HEK293 (cell line): Measurements from ENCODE around the gene PRUNE1.

Experiments
- CTCF ChIA-PET: fragments of 350-600 bp; formaldehyde crosslinking; extraction: SDS; loops from one replicate; lab custom pipeline; 2021; ENCODE audit warnings: antibody characterized with exemption; lab: Yijun Ruan, JAX
- POLR2A ChIA-PET: fragments of 300-600 bp; formaldehyde crosslinking; extraction: SDS; loops from one replicate; lab custom pipeline; 2020; ENCODE audit warnings: antibody characterized with exemption, inconsistent platforms; lab: Yijun Ruan, JAX
- H3K27ac ChIP-seq: fragments of 200-500 bp; sonication (Bioruptor generic); 2 replicates; pipeline ENCODE4 v1.5.1; 2014; ENCODE audit warnings: low read depth, low read length, control low read depth, inconsistent platforms; ENCODE audit errors: extremely low read depth
- H3K36me3 ChIP-seq, 2 experiments: fragments of 200-500 bp in 1 of 2; sonication (Bioruptor generic) in 1 of 2; 1 replicate in 1 of 2; 2 replicates in 1 of 2; pipeline ENCODE4 v1.5.1; 2014 to 2017; ENCODE audit warnings: inconsistent platforms in 2 of 2, low read length in 2 of 2; ENCODE audit not compliant: control insufficient read depth in 2 of 2, insufficient read depth in 1 of 2
- H3K4me1 ChIP-seq: fragments of 200-500 bp; sonication (Bioruptor generic); 2 replicates; pipeline ENCODE4 v1.5.1; 2014; ENCODE audit warnings: mild to moderate bottlenecking, low read length, inconsistent platforms; ENCODE audit not compliant: control insufficient read depth, insufficient read depth
- H3K4me3 ChIP-seq: 2 replicates; pipeline ENCODE4 v1.5.1; 2011; ENCODE audit warnings: low read depth, mild to moderate bottlenecking, control low read depth, low read length, moderate library complexity
- H3K9me3 ChIP-seq: fragments of 200-500 bp; sonication (Bioruptor generic); 2 replicates; pipeline ENCODE4 v1.5.1; 2014; ENCODE audit warnings: low read depth, low read length, inconsistent platforms; ENCODE audit not compliant: control insufficient read depth, insufficient read depth
- IKZF3 ChIP-seq: fragments of 450-650 bp; IDR thresholded peaks from 2 replicates; pipeline ENCODE4 v1.5.0; 2018; ENCODE audit warnings: missing biosample characterization, mild to moderate bottlenecking, missing genetic modification characterization, moderate library complexity
- KLF1 ChIP-seq: fragments of 450-650 bp; formaldehyde crosslinking; IDR thresholded peaks from 2 replicates; pipeline ENCODE4 v1.5.1; 2016; ENCODE audit warnings: missing biosample characterization, missing genetic modification characterization
- TF ChIP-seq, protein P1 (sequence below): fragments of 450-650 bp; formaldehyde crosslinking; IDR thresholded peaks from 2 replicates; pipeline ENCODE4 v1.5.1; 2016; ENCODE audit warnings: missing biosample characterization, missing genetic modification characterization

PRUNE1 gene

DNA sequence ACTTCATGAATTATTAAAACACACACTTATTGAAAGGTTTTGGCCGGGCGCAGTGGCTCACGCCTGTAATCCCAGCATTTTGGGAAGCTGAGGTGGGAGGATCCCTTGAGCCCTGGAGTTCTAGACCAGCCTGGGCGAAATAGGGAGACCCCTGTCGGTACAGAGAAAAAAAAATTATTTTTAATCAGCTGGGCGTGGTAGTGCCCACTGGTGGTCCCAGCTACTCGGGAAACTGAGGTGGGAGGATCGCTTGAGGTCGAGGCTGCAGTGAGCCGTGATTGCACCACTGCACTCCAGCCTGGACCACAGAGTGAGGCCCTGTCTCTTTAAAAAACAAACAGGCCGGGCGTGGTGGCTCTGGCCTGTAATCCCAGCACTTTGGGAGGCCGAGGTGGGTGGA lies 64.0 kb downstream of the PRUNE1 start:
- ChIA-PET POLR2A (interaction anchor here (1.4 to 2.9 kb wide), 3 partner anchors 12 to 118 kb away, joined by 5 to 20 read pairs (median 6); partner anchors contain the start of genes CDC42SE1, MLLT11 and VPS72), CTCF (interaction anchor here (0.6 to 2.6 kb wide), 10 partner anchors 10 to 159 kb away, joined by 3 to 9 read pairs (median 5); partner anchors contain the start of gene CDC42SE1)
- H3K9me3 ChIP-seq = no peaks in the 10 kb centered on the region
- H3K36me3 ChIP-seq = peaks cover 4 to 14% of the 10 kb centered on the region in 2 experiments; a peak in 2 of 3 replicates
- TF ChIP-seq IKZF3 (tag by site-specific recombination) (peak; percentile 36; the same call in 1 of the 2 replicates), KLF1 (tag by site-specific recombination) (0 out of 2 replicates have a peak, but pooled peaks have one; percentile 29)
- TF ChIP-seq, protein P1, sequence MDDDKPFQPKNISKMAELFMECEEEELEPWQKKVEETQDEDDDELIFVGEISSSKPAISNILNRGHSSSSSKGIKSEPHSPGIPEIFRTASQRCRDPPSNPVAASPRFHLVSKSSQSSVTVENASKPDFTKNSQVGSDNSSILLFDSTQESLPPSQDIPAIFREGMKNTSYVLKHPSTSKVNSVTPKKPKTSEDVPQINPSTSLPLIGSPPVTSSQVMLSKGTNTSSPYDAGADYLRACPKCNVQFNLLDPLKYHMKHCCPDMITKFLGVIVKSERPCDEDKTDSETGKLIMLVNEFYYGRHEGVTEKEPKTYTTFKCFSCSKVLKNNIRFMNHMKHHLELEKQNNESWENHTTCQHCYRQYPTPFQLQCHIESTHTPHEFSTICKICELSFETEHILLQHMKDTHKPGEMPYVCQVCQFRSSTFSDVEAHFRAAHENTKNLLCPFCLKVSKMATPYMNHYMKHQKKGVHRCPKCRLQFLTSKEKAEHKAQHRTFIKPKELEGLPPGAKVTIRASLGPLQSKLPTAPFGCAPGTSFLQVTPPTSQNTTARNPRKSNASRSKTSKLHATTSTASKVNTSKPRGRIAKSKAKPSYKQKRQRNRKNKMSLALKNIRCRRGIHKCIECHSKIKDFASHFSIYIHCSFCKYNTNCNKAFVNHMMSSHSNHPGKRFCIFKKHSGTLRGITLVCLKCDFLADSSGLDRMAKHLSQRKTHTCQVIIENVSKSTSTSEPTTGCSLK = no peak
- no peak overlapping the region for H3K4me3 ChIP-seq
- no peak overlapping the region for H3K27ac ChIP-seq
- no peaks in the 10 kb centered on the region for H3K4me1 ChIP-seq
